Measurements from ENCODE around the gene PI4K2A. TPM values are rescaled to one million over a fixed set of nuclear protein-coding genes. Genes with fewer than 3 reads are reported as not detected.

PI4K2A gene
- total RNA-seq, 4 donors from 2014 or later, result 30.1 to 38.5 (median 33.3) TPM

DNA sequence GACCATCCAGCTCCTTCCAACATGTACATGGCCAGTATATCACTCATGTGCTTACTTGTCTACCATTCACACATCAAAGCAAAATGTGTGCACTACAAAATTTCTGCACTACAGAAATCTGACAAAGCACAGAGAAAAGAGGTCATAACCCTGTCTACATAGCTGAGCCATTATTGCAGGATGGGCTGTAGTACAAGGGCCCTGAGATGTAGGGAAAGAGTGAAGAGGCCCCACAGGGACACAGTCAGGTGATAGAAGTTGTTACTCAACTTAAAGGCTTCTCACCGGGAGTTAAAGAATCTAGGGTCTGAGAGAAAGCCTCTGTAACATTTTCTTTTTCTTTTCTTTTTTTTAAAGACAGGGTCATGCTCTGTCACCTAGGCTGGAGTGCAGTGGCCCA lies 29.1 kb downstream of the PI4K2A start:
- TF ChIP-seq POLR2A (IDR thresholded peaks at IDR 0.05) (no peak), CTCF (IDR thresholded peaks at IDR 0.05) (no peak)

DNA sequence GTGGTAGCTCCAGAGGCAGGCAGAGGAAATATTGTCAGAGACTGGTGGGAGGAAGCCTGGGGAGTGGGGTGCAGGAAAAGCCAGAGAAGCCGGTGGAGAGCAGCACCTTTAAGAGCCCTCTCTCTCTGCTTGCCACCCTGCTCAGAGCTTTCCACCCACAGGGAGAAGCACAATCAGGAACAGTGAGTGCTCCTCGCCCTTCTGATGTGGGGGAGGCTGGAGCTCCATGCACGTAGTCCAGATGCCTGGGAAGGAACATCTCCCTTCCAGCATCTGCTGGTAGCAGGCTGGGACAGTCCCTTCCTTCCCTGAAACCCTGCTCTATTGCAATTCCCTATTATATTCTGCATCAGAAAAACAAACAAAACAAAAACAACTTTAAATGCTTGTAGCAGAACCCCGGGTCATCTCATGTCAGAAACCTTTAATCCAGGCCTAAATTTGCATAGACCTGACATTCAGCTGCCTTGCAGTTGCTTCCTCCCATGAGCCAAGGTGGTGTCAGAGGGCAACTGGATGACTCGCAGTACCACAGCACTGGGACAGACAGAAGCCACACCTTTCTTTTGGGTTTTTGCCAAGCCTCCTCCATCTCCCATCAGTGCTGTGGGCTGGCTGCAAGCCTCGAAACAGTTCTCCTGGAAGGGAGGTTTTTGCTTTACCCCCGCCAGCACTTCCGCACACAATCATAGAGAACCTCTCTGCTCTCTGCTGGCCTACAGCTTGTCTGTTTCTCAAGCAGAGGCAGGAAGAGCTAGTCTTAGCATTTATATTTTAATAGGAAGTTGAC lies 33.5 kb downstream of the PI4K2A start:
- TF ChIP-seq POLR2A (IDR thresholded peaks at IDR 0.05), result no peak
- no peak for TF ChIP-seq CTCF (IDR thresholded peaks at IDR 0.05)
- intact Hi-C loops (cut with DNase I; ENCODE audit: low total_unique reads), result no loop called here
- WGBS, 2 donors, result 66 to 68% methylated on average over 8 of the region's 8 CpGs
- H3K4me3 ChIP-seq (ENCODE audit: low read depth, poor library complexity, severe bottlenecking), result no peak overlapping the region
- no peak for DNase-seq (ENCODE audit: low spot score in 2 of 2)

More for the DNA sequence above, 29.1 kb downstream of the PI4K2A start:
- H3K4me3 ChIP-seq (ENCODE audit: low read depth, poor library complexity, severe bottlenecking), result no peak overlapping the region
- no peak for DNase-seq (ENCODE audit: low spot score in 2 of 2)
- whole genome bisulfite sequencing, 2 donors, result 81 to 82% methylated on average over 1 of the region's 1 CpG
- intact Hi-C loops (cut with DNase I; ENCODE audit: low total_unique reads), result no loop called here

DNA sequence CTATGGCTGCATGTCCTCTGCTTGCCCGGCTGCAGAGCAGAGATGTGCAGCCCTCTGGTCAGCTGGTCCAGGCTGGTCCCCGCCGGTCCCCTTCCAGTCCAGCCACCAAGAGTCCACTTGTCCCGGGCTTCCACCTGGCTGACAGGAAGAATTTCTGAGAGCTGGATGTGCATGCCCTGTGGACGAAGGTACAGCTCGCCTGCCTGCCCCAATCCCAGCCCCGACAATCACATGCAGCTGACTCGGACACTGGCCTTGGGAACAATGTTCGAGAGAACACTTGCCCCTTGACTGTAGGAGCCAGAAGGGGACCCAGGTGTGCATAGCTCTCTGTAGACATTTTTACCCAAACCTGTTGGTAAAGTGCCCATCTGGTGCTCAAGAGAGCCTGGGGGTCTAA lies 34.8 kb downstream of the PI4K2A start:
- WGBS, 2 donors, result 89 to 91% methylated on average over 9 of the region's 9 CpGs
- no peak overlapping the region for H3K4me3 ChIP-seq (ENCODE audit: low read depth, poor library complexity, severe bottlenecking)
- DNase-seq (ENCODE audit: low spot score in 2 of 2), result no peak
- intact Hi-C loops (cut with DNase I; ENCODE audit: low total_unique reads), result no loop called here
- TF ChIP-seq CTCF (IDR thresholded peaks at IDR 0.05) (no peak), POLR2A (IDR thresholded peaks at IDR 0.05) (no peak)

DNA sequence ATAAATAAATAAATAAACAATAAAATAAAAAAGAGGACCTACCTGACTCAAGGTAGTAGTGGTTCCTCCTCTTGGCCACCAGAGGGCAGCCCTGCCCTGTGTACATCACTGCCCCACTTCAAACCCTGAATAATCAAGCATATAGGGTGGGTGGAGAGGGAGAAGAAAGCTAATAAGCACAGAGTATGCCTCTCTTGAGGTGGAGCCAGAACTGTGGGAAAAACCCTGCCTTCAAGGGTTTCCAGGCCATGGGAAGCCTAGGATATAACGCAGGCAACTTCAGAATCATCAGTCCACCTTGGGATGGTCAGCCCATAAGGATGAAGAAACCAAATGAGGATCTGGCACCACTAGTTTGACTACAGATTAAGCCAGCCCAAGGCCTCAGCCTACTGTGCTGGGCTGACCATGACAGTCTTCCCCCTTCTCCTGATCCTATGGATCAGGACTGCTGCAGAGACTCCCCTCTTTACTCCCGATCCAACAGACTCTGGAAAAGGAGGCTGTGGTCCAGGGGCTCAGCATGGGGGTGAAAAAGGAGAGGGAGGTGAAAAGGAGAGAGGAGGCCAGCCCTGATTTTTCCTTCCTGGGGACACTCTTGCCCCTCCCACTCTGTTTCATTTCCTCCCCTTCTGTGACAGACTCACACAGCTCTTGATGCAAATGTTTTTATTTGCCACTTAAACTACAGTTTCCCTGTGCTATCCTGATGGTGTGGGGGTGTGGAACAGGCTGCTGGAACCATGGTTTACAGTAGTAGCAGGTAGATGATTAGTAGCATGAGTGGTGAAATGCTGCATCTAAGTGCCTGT lies 36.5 kb downstream of the PI4K2A start:
- intact Hi-C loops (cut with DNase I; ENCODE audit: low total_unique reads), result no loop called here
- TF ChIP-seq POLR2A (IDR thresholded peaks at IDR 0.05), result no peak
- TF ChIP-seq CTCF (IDR thresholded peaks at IDR 0.05), result peak in 1 of 3 donors; percentile 75
- no peak overlapping the region for H3K4me3 ChIP-seq (ENCODE audit: low read depth, poor library complexity, severe bottlenecking)
- WGBS, 2 donors, result 88 to 93% methylated on average over 2 of the region's 2 CpGs
- no peak for DNase-seq (ENCODE audit: low spot score in 2 of 2)

DNA sequence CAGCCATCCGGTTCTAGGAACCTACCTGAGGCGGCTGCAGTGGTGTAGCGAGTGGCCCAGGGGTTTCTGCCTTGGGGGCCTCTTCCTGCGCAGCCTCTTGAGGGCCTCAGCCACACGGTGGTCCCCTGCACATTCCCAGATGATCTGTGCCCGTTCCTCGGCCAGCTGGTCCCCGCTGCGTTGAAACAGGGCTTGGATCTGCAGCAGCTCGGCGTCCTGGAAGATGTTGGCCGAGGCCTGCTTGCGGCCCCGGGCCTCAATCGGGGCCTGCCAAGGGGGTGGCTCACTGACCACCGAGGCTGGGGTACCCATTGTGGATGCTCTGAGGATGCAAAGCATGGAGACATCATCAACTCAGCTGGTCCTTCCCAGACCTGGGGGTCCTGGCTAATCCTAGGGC lies 39.1 kb downstream of the PI4K2A start:
- DNase-seq (ENCODE audit: low spot score in 2 of 2), result no peak
- WGBS, 2 donors, result 92 to 93% methylated on average over 15 of the region's 16 CpGs
- no peak for TF ChIP-seq POLR2A (IDR thresholded peaks at IDR 0.05)
- no peak for TF ChIP-seq CTCF (IDR thresholded peaks at IDR 0.05)
- H3K4me3 ChIP-seq (ENCODE audit: low read depth, poor library complexity, severe bottlenecking), result no peak overlapping the region
- intact Hi-C loops (cut with DNase I; ENCODE audit: low total_unique reads), result no loop called here
